ENCODE measurements around the gene GJB3.
"Not testable (repeated sequence)": the region's sequence is repeated elsewhere in the genome, so short reads cannot be mapped to it uniquely, and the experiment has no call there.

Gene GJB3

DNA sequence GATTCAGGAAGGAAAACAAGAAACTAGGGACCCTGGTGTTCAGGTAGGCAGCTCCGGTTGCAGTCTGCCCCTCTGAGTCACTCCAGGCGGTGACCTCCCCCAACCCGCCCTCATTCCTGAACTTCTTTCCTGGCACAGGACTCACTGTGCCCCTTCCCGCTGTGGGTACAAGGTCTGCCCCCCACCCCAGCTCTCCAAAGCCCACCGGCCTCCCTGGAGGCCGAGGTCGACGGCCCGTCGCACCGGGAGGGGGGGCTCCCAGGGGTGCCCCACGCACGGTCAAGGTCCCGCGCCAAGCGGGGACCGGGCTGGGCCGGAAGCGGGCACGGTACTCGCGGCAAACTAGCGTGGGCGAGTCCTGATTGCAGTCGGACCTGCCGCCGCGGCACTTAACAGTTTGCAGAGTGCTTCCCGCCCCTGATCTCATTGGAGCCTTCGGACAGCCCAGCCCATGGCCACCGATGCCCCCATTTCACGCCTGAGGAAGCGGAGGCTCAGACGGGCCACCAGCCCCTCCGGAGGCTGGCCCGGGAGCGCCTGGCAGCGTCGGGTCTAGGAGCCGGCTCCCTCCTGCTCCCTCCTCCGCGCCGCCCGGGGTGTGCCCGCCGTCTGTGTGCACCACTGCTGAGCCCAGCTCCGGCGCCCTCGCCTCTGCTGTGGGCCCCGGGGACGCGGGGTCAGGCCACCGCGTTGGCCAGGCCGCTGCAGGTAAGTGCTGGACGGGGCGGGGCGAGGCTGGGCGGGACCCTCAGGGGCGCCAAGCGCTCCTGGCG, at the start of gene GJB3:
Gene GJB3, plus strand, starts transcription at position 144 of the 773 bp plus-strand sequence. CDS start 3,549 bp downstream, outside the sequence.
- in situ Hi-C loops (cut with MboI; ENCODE audit: low sequenced_read_pairs) = no loop called here

DNA sequence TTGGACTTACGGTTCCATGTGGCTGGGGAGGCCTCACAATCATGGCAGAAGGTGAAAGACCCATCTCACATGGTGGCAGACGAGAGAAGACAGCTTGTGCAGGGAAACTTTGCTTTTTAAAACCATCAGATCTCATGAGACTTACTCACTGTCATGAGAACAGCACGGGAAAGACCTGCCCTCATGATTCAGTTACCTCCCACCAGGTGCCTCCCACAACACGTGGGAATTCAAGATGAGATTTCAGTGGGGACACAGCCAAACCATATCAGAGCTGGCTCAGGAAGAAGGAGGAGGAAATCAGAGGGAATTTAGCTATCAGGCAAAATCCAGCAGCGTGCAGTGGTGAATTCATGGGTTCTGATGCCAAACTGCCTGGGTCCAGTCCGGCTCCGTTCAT, 48.2 kb upstream of the GJB3 start:
- in situ Hi-C loops (cut with MboI; ENCODE audit: low sequenced_read_pairs) = not testable (repeated sequence)

DNA sequence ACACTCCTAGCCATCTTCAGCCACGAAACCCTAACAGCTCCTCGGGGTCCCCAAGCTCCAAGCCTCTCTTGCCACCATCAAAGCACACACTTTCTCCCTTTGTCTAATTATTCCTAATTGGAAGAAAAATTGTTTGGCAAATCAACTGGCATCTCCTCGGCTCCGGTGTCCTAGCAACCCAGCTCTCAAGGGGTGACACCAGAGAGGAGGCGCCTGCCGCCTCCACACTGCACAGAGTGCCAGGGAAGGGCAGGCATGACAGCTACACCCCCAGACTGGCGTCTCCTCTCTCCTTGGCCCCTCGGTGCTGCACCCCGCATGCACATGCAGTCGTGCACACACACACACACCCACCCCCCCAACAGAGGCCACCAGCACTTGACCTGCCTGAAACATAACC, 44.3 kb upstream of the GJB3 start:
- in situ Hi-C loops (cut with MboI; ENCODE audit: low sequenced_read_pairs) = no loop called here

DNA sequence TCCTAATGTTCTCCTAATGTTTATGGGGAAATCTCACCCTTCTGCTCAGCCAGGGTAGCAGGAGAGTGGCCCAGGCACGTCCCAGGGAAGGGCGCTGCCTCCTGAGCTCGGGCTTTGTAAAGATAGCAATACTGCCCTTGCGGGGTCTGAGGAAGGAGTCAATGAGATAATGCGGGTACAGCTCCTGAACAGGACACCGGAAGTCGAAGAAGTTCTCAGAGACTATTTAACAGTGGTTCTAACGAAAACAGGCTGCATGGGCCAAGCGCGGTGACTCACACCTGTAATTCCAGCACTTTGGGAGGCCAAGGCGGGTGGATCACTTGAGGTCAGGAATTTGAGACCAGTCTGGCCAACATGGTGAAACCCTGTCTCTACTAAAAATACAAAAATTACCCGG, 43.8 kb upstream of the GJB3 start:
- in situ Hi-C loops (cut with MboI; ENCODE audit: low sequenced_read_pairs) = not testable (repeated sequence)

DNA sequence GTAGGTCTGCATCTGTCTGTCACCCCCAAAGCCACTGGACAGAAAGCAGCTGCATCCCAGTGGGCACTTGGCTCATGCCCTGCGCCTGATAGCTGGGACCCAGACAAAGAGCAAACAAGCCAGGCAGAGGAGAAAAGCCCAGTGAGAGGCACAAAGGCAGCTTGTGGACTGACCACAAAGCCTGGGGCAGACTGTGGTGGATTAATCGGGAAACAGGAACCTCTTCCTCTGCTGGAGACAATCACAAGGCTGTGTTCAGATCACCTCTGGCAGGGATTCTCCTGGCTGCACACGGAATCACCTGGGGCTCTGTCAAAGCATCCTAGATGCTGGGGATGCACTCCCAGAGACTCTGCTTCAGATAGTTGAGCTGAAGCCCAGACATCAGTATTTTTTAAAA, 41.4 kb upstream of the GJB3 start:
- in situ Hi-C loops (cut with MboI; ENCODE audit: low sequenced_read_pairs) = no loop called here

DNA sequence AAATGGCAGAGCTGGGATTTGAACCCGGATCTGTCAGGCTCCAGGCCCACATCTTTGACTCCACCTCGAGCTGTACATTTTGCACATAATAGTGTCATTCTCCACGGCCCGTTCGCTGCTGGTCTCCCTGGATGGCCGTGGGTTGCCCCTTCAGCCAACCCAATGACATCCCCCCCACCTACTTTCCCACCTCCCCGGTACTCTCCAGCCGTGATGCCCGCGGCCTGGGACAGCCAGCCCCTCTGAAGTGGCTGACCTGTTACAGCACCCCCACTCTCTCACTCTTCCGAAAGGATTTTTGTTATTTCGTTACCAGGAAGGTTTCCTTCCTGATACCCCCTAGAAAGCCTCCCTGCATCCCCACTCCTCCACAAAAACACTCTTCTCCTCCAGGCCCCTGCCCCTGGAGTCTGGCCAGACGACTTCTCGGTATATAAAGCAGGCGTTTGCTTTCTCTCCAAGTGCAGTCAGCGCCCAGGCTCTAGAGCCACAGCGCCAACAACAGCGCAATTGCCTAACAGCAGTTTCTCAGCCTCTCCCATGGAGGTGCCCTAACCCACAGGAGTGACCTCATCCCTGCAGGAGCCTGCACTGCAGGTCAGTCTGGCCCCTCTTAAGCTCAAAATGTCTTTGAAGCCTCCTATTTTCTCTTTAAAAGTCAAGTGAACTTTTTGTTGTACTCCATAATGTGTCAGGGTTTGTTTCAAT, 40.7 kb upstream of the GJB3 start:
- in situ Hi-C loops (cut with MboI; ENCODE audit: low sequenced_read_pairs) = no loop called here

DNA sequence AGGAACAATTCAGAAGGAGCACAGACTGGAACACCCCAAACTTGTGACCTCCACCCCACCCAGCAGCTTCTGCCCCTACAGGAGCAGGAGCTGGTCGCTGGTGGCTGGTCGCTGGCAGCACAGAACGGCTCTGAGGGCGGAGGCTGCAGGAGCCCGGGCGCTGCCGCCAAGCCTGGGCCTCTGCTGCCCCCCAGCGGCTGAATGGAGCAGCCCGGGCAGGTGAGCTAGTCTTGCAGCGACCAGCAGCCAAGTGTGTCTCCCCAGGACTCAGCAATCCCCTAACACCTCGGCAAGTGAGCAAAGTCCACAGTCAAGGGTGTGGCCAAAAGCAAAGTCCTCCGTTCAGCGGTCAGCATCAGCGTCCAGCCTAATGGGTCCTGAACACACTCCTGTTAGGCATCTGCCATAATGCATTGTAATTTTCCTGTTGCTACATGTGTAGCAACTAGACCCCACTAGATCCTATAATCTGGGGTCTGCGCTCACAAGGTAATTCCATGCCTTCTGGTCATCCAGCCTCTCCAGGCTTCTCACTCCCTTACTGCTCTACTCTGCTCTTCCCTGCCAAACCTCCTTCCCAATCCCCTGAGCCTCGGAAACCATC, 38.2 kb upstream of the GJB3 start:
- in situ Hi-C loops (cut with MboI; ENCODE audit: low sequenced_read_pairs) = no loop called here

DNA sequence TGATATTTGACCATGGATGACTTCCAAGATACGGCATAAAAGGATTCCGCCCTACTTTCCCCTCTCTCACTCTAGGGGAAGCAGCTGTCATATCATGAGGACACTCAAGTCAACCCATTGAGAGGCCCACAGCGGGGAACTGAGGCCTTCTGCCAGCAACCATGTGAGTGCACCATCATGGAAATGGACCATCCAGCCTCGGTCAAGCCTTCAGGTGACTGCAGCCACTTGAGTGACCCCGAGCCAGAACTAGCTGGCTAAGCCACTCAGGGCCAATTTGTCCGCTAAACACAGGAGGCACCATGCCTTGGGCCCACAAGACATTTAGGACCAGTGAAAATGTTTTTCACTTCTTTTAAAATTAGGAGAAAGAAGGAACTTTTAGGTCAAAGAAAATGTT, 37.2 kb upstream of the GJB3 start:
- in situ Hi-C loops (cut with MboI; ENCODE audit: low sequenced_read_pairs) = no loop called here

DNA sequence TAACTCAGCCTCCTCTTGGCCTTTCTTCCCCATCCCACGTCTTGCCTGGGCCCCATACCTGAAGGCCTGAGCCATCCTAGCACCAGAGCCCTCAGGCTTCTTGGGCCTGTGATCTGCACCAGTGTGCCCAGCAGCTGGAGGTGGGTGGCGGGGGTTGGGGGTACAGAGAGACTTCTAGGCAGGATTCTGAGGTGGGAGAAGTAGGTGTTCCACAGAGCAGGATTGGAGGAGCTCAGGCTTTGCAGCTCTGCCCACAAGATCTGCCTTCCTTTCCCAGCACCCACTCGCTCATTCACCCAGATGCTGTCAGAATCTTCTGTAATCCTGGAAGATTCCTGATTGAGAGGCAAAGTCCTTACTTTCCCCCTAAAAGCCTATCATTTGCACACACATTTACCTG, 36.2 kb upstream of the GJB3 start:
- in situ Hi-C loops (cut with MboI; ENCODE audit: low sequenced_read_pairs) = no loop called here

DNA sequence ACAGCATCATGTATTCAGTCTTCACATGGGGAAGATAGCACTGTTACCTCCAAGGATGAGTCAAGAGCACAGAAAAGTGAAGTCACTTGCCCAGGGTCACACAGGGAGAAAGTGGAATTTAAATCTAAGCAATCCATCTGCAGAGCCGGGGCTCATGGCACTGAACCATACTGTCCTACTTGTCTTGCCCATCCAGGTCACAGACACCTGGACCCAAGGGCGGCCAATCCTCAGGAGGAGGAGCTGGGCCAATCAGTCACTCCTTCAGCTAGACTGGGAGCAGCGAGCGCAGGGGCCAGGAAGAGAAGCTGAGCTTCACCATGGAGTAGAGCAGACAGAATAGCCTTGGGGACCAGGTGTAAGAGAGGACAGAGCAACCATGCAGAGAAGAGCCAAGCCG, 35.3 kb upstream of the GJB3 start:
- in situ Hi-C loops (cut with MboI; ENCODE audit: low sequenced_read_pairs) = no loop called here

DNA sequence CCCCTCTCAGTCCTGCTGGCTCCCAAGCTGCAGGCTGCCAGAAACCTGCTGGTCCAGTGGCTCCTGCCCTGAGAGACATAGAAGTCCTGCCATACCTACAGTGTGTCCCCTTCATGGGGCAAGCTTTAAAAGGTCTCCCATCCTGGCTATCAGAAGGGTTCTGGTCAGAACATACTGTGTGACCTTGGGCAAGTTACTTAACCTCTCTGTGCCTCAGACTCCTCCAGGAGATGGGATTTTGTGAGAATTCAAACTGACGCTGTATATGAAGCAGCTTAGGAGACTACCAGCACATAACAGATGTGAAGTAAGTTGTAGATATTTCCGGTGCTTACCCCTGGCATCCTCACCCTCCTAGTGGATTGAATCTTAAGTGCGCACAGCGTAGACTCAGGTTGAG, 34.9 kb upstream of the GJB3 start:
- in situ Hi-C loops (cut with MboI; ENCODE audit: low sequenced_read_pairs) = no loop called here

DNA sequence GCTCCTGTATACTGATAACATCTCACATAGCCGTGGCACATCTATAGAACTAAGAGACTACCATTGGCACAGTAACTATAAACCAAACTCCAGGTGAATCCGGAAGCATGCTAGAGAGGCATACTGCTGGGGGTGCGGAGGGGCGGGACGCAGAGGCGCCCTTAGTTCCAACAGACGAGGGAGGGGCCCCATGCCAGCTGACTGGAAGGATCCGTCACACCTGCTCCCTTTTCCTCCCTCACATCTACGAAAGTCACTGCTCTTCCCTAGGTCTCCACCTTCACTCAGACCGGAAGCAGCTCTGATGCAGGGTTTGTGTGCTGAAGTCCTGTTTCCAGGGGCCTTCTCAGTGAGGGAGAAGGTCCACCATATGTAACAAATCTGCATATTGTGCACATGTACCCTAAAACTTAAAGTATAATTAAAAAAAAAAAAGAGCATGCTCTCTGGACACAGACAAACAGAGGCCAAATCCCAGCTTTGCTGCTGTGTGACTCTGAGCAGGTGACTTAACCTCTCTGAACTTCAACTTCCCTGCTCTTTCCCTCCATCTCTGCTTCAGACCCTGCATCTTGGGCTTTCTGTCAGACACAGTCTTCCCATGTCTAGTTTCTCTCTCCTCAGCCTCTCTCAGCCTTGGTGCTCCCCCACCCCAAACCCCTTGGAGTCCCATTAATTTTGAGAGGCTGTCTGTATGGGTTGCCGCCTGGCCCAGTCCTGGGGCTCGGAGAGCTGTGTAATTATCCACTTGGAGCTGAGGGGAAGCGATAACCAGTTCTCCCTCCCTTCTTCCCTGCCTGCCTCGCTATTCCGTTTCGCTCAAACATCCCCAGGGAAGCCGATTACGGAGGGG, 34.0 kb upstream of the GJB3 start:
- in situ Hi-C loops (cut with MboI; ENCODE audit: low sequenced_read_pairs) = no loop called here

DNA sequence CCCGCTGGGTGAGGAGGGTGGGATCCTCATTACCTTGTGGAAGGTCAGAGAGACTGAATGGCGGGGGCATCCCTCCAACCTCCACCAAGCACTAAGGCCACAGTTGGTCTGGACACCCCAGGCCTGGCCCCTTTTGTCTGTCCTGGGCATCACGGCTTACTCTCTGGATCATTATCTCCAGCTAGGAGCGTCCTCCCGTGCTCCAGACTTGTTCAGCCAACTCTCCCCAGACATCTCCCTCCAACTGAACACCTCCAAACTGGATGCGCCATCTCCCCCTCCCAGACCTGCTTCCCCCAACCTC, 33.4 kb upstream of the GJB3 start:
- in situ Hi-C loops (cut with MboI; ENCODE audit: low sequenced_read_pairs) = no loop called here

DNA sequence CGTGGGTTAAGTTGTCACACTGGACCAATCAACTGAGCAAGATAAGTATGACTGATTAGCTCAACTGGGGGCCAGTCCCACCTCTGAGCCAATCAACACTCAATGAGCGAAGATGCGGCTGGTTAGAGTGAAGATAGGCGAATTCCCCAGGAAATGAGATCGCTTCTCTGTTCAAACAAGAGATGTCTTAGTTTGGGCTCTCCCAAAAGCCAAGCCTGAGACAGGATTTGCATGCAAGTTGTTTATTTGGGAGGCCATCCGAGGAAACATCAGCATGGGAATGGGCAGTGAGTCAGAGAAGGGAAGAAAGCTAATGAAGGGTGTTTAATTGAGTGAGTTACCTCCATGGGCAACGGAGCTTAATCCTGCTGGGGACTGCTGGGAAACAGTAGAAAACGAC, 31.0 kb upstream of the GJB3 start:
- in situ Hi-C loops (cut with MboI; ENCODE audit: low sequenced_read_pairs) = no loop called here

DNA sequence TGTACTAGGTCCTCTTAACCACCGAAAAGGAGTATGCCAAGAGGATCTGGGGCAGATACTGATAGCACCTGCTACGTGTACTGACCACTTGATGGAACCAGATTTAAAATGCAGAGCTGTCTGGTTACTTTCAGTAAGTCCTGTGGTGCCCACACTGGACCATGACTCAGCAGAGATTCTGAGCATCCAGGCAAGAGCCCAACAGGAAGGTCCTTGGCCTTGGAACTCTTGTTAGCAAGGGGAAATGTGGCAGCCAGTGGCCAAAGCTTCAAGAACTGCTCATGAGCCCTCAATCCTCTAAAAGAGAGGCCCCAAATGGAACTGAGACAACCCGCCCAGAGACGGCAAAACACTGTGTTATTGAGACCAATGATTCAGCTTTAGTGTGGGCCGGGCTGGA, 30.4 kb upstream of the GJB3 start:
- in situ Hi-C loops (cut with MboI; ENCODE audit: low sequenced_read_pairs) = no loop called here

DNA sequence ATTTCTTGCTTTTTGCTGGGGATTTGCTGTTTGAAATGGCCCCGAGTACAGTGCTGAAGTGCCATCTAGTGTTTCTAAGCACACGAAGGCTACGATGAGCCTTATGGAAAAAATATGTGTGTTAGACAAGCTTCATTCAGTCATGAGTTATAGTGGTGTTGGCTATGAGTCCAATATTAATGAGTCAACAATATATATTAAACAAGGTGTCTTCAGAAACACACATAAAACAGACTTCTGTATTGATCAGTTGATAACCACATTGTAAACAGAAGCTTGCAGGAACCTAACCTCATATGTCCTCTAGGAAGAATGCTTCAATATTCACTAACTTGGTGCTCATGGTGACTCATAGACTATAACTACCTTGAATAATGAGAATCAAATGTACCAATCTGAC, 27.9 kb upstream of the GJB3 start:
- in situ Hi-C loops (cut with MboI; ENCODE audit: low sequenced_read_pairs) = no loop called here

DNA sequence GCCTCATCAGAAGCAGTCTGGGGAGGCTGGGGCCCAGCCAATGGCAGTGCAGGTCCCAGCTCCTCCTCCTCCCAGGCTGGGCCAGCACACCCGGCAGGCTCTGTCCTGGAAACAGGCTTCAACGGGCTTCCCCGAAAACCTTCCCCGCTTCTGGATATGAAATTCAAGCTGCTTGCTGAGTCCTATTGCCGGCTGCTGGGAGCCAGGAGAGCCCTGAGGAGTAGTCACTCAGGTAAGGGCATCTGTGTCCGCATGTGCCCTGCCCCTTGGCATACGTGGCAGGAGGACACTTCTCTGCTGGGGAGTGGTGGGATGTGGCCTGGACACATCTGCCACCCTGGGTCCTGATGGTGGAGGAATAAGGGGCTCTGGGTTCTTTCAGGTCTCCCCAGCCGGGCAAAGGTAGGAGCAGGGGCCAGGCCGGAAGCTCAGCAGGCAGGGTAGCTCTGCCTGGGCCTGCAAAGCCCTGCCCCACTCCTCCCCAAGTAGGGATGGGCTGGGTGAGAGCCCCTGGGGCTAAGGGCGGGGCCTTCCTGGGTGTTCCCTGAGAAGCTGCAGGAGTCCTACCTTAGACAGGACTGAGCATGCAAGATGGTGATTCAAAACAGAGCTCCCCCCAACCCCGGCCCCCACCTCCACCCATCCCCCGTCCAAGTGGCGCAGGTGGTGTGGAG, 25.9 kb upstream of the GJB3 start, which contains the start of gene GJB5:
Gene GJB5, plus strand, starts transcription at position 84 of the 674 bp plus-strand sequence. CDS start 2,284 bp downstream, outside the sequence.
- in situ Hi-C loops (cut with MboI; ENCODE audit: low sequenced_read_pairs) = no loop called here

DNA sequence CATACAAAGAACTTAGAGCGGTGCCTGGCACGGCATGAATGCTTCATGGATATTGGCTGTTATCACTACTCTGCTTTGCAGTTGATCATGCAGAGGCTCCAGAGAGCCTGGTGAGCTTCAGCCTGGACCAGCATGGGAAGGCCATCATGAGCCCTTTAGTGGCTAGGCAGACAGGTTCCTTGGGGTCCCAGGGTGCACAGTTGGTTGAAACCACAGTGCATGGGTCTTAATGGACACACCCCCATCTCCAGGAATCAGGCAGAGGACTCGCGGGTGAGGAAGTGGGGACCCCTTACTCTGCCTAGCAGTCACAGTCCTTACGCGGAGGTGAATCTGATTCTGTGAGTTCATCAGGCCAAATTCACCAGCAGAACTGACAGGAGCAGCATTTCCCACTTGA, 25.1 kb upstream of the GJB3 start:
- in situ Hi-C loops (cut with MboI; ENCODE audit: low sequenced_read_pairs) = no loop called here

DNA sequence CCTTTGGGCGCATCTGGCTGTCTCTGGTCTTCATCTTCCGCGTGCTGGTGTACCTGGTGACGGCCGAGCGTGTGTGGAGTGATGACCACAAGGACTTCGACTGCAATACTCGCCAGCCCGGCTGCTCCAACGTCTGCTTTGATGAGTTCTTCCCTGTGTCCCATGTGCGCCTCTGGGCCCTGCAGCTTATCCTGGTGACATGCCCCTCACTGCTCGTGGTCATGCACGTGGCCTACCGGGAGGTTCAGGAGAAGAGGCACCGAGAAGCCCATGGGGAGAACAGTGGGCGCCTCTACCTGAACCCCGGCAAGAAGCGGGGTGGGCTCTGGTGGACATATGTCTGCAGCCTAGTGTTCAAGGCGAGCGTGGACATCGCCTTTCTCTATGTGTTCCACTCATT, 23.6 kb upstream of the GJB3 start:
- in situ Hi-C loops (cut with MboI; ENCODE audit: low sequenced_read_pairs) = no loop called here

DNA sequence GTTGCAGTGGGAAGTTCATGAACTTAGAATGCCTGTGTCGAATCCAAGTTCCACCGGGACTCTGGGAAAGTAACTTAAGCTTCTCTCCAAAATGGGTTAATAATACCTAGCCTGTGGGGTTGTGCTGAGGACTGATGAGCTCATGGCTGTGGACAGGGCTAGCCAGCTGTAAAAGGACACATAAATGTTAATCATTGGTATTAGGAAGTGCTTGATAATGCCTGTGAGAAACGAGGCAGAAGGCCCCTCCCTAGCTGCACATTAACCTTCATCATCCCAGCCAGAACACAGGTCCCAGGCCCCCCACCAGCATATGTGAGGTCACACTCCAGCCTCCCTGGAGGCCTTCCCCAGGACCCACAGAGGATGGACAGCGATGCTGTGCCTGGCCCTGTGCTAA, 22.3 kb upstream of the GJB3 start:
- in situ Hi-C loops (cut with MboI; ENCODE audit: low sequenced_read_pairs) = no loop called here
